GM21737 (cell line): Measurements from ENCODE around the gene RNF214.
"Not testable (repeated sequence)": the region's sequence is repeated elsewhere in the genome, so short reads cannot be mapped to it uniquely, and the experiment has no call there.

ENCODE experiments used
- ATAC-seq: cut with Tn5 transposase; IDR thresholded peaks from one replicate; pipeline ENCODE4 v1.9.1; 2021; ENCODE audit warnings: mild to moderate bottlenecking, moderate library complexity; ENCODE audit not compliant: unreplicated experiment

Gene RNF214

DNA sequence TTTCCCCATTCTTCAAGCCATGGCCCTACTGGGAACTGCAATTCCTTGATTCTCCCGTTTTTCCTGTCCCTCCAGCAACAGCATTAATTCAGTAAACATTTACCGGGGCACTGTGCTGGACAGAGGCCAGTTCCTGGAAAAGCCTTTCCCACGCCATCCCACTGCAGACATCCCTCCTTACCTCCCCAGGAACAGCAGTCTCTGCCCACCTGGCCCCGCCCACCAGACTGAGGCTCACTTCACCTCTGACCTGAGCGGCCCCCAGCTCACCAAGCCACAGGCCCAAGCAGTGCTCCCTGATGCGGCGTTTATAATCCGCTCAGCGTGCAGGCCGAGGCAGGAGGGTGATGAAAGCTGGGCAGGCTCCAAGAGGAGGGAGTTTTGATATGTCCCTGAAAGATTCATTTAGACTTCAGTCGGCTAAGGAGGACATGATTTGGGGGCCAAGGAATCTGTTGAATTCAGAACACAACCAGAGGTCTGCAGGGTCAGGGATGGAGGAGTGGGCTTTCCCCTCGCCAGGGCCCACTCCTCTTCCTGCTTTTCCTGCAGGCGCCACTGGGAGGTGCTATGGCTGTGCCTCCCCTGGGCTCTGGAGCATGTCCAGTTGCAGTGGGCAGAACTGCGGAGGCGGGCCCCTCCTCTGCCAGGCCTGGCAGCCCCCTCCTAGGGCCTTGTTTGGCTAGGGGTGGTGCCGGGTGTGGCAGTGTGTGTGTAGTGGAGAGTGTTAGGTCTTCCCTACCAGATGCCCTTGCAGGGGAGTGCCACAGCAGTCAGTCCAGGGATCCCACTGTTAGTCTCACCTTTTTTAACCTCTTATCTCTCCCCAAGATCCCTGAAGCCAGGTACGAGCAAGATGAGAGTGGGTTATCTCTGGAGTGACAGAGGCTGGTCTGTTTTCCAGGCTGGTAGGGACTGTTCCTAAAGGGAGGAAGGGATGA is 34.7 kb upstream of the RNF214 start:
- ATAC-seq = no peak

DNA sequence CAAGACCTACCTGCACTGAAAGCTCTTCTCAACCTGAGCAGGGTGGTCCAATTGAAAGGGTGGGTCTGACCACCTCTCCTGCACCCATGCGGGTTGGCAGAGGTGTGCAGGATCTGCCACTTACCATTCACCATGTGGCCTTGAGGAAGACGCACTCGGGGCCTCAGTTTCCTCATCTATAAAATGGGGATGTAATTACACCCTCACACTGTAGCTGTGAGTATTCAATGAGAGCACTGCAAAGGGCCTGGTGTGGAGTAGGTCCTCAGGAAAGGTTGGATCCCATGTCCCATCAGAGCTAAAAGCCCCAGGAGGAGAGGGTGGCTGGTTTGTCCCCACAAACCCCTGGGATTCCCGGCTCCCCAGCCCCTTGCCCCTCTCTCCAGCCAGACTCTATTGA is 33.9 kb upstream of the RNF214 start:
- ATAC-seq = no peak

DNA sequence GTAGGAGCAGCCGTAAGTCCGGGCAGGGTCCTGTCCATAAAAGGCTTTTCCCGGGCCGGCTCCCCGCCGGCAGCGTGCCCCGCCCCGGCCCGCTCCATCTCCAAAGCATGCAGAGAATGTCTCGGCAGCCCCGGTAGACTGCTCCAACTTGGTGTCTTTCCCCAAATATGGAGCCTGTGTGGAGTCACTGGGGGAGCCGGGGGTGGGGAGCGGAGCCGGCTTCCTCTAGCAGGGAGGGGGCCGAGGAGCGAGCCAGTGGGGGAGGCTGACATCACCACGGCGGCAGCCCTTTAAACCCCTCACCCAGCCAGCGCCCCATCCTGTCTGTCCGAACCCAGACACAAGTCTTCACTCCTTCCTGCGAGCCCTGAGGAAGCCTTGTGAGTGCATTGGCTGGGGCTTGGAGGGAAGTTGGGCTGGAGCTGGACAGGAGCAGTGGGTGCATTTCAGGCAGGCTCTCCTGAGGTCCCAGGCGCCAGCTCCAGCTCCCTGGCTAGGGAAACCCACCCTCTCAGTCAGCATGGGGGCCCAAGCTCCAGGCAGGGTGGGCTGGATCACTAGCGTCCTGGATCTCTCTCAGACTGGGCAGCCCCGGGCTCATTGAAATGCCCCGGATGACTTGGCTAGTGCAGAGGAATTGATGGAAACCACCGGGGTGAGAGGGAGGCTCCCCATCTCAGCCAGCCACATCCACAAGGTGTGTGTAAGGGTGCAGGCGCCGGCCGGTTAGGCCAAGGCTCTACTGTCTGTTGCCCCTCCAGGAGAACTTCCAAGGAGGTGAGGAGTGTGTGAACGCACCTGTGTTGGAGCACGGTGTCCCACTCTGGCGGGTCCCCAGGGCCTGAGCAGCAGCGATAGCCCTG is 33.2 kb upstream of the RNF214 start, which contains the start of gene TAGLN:
TAGLN (plus strand) TSS at position 318 of the 863 bp plus-strand sequence. CDS start 3,644 bp downstream, outside the sequence.
- ATAC-seq = no peak

DNA sequence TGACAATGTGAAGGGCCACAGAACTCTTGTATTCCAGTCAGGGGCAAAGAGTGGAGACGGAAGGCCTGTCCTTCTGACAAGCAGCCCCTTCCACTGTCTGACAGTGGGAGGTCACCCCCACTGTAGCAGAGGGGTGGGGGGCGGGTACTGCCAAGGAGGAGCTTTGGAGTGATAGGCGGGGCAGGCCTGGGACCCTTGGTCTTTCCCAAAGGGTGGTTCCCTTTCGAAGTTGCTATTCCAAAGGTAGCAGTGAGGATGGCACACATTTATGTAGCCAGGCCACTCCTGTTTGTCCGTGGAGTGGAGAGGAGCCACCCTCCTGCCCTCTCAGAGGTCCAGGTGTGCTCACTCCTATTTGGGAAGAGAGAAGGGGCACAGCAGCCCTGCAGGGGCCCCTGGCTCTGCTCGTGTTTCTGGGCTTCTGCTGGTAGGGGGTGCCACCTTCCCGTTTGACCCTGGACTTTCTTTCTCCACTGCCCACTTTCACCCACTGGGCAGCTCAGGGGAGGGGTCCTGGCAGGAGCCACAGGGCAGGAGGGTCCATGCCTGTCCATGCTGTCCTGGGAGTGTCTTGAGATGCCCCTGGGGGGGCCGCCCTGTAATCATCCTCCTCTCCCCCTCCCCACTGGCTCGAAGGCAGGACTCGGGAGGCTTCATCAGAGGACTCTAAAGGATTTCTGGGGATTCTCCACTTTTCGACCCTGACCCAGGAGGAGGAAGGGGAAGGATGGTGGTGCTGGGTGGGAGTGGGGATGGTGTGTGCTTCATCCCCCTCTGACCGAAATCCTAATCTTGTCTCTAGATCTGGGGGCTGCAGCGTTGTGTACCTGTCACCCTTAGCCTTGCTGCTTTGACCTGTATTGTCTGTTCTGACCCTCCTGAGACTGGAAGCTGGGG is 32.3 kb upstream of the RNF214 start:
- no peak for ATAC-seq

DNA sequence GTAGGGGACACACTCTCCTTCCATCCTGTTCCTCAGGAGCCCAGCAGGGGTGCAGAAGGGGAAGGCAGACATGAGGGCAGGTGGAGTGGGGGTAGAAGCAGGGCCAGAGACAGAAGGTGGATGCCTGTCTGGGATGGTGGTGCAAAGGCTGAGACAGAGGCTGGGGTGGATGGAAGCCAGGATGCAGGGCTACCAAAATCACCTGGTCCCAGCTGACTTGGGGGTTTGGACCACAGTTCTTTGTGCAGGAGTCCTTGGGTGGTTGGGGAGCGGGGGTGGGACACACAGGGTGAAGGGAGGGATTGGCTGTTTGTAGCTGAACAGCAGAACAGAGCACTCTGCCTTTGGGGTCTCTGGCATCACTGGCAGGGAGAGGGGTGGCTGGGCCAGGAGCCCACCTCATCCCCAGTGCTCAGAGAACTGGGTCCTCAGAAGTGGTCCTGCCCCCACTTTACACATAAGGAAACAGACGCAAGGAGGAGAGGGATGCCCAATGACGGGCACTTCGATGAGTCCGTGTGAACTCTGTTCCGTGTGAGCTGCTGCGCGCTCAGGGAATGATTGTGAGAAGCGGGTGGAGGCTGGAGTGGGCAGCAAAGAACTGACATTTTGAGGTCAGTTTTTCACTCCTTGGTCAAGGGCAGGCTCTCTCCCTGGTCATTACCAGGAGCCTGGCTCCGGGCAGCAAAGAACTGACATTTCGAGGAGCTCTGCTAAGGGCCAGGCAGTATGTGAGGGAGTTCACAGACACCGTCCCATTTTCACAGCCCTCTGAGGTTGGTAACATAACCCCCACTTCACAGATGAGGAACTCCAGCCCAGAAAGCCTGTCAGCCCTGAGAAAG is 31.4 kb upstream of the RNF214 start:
- no peak for ATAC-seq

DNA sequence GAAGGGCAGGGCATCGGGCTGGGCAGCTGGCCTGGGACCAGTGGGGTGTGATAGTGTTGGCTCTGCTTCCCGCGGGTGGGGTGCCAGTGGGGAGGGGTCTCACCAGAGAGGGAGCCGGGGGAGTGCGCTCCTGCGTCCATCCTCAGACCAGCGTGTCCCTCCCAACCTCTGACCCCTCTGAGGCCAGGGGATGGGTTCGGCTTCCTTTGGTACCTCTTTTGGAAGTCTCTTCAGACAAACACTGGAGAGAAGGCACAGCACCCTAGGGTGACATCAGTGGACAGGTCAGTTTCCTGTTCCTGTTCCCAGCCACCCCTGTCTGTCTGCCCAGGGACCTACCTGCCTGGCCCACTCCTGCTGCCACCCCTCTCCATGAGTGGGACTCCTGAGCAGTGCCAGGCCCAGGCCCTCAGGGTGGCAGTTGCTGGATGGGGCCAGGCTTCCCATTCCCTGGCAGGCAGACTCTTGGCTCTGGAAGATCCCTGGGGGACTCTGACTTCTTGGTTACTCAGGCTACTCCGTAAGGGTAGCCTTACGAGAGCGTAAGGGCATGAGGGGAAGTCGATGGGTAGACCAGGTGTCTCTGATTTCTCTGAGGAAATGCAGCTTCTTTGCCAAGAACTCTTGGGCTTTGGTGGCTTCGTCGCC is 30.7 kb upstream of the RNF214 start:
- ATAC-seq = no peak

DNA sequence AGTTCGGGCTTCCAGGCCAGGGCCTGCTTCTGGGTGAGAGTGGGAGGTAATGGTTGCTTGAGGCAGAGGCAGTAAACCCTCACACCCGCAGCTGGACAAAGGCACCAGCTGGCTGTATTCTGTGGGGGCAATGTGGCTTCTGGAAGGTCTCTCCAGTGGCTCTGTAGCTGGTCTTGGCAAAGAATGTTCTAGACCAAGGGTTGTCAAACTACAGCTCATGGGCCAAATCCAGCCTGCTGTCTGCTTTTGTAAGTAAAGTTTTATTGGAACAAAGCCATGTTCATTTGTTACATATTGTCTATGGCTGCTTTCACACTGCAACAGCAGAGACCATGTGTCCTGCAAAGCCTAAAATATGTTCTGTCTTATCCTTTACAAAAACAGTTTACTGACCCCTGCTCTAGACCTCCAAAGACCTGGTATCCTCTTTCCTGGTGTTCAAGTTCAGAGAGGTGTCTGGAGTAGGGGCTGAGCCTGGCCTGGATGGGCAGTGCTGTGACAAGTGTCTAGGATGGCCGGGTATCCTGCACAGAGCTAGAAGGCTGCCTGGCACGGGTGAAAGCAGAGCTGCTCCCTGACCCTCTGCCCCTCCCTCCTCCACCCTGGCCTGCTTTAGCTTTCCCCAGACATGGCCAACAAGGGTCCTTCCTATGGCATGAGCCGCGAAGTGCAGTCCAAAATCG is 29.9 kb upstream of the RNF214 start:
- no peak for ATAC-seq

DNA sequence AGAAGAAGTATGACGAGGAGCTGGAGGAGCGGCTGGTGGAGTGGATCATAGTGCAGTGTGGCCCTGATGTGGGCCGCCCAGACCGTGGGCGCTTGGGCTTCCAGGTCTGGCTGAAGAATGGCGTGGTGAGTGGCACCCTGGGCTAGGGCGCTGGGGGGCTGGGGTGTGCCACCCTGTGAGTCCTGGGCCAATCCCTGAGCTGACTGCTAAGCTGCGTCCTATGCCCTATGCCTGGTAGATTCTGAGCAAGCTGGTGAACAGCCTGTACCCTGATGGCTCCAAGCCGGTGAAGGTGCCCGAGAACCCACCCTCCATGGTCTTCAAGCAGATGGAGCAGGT is 29.4 kb upstream of the RNF214 start:
- ATAC-seq = no peak

DNA sequence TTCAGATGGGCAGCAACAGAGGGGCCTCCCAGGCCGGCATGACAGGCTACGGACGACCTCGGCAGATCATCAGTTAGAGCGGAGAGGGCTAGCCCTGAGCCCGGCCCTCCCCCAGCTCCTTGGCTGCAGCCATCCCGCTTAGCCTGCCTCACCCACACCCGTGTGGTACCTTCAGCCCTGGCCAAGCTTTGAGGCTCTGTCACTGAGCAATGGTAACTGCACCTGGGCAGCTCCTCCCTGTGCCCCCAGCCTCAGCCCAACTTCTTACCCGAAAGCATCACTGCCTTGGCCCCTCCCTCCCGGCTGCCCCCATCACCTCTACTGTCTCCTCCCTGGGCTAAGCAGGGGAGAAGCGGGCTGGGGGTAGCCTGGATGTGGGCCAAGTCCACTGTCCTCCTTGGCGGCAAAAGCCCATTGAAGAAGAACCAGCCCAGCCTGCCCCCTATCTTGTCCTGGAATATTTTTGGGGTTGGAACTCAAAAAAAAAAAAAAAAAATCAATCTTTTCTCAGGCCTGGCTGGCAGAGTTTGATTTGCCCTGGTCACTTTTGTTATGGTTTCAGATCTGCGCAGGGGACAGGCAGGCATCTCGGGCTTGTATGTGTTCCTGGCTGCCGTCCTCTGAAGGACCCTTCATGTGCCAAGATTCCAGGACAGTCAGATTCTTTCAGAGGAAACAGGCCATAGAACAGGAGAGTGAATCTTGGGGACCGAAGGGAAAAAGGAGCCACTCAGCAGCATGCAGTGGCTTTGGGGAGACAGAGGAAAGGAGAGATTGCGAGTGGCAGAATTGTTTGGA is 28.0 kb upstream of the RNF214 start:
- no peak for ATAC-seq

DNA sequence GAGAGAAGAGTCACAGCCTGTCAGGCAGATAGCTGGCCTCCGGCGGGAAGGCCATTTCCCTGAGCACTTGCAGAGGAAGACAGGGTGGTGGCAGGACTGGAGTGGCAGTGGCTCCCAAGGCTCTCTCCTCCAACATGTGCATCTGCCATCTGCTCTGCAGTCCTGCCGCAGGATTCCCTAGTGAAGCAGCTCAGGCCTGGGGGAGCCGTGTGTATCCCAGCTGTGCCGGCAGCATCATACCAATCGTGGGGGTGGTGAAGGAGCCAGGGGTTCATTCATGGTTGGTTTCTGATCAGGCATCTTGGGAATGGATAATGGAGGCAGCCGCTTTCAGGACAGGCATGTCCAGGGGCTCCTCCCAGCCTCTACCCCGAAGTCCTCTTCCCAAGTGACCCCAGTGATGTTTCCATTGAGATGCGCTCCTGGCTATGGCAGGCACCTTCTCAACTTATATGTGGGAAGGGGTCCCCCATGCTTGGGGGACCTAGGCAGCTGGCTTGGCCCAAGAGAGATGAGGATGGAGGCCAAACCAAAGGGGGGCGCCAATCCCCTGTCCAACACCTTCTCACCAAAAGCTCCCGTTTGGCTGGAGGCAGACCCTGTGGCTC is 27.2 kb upstream of the RNF214 start:
- no peak for ATAC-seq

DNA sequence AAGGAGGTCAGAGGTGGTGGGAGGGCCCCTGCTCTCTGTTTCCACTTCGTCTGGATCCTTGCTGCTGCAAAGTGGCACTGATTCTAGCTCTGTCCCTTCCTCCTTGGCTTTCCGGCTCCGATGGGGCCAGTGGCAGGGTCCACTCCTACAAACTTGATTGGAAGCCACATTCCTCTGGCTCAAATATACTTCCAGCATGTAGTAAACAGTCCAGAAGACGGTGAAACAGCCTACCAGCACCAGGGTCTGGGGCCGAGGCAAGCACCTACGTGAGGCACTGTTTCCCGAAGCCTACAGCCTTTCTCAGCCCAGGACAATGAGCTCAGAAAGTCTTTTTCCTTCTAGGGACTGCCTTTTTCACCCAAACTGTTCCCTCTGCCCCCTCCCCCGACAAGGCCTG is 26.4 kb upstream of the RNF214 start:
- not testable (repeated sequence) for ATAC-seq

DNA sequence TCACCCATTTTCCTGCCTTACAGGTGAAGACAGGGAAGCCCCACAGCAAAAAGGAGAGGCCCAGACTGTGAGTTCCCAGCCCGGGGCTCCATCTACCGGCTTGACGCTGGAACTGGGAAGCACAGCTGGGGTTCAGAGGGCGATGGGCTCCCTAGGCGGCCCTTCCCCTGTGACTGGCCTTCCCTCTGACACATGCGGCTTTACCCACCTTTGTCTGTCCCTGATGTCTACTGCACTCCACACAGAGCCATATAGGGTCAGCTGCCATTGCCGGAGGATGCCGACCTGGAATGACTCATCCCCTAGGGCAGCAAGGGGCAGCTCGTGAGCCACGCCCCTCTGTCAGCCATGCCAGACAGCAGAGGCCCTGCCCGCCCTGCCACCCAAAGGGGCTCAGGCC is 25.6 kb upstream of the RNF214 start:
- not testable (repeated sequence) for ATAC-seq

DNA sequence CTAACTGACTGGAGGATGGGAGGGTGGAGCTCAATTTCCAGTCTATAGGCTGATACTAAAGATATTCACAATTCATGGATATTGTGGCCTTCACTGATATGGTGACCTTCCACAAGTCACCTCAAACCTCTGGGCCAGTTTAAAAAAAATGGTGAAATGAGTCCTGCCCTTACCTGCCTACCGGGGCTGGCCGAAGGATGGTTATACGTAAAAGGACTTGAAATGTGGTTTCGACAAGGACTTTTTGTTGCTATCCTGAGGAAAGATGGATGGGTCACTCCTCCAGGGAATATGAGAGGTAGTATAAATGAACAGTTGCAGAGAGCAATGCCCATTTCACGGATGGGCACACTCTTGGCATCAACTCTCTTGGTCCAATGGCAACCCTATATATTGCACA is 25.0 kb upstream of the RNF214 start:
- not testable (repeated sequence) for ATAC-seq

DNA sequence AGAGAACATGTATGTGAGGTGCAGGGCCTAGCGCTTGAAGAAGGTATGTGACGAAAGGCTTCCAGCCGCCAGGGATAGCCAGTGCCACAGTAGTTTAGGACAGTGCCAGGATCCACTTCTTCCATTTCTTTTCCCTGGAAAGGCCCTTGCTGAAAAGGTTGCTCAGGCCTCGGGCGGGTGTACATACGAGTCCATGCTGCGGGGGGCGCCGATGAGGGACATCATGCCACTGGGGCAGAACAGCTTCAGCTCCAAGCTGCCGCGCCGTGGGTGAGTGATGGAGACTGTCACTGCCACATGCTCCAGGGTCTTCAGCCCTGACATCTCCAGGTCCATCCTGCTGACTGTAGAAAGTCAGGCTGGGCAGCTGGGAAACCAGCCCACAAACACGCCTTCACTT is 23.8 kb upstream of the RNF214 start:
- ATAC-seq = not testable (repeated sequence)

DNA sequence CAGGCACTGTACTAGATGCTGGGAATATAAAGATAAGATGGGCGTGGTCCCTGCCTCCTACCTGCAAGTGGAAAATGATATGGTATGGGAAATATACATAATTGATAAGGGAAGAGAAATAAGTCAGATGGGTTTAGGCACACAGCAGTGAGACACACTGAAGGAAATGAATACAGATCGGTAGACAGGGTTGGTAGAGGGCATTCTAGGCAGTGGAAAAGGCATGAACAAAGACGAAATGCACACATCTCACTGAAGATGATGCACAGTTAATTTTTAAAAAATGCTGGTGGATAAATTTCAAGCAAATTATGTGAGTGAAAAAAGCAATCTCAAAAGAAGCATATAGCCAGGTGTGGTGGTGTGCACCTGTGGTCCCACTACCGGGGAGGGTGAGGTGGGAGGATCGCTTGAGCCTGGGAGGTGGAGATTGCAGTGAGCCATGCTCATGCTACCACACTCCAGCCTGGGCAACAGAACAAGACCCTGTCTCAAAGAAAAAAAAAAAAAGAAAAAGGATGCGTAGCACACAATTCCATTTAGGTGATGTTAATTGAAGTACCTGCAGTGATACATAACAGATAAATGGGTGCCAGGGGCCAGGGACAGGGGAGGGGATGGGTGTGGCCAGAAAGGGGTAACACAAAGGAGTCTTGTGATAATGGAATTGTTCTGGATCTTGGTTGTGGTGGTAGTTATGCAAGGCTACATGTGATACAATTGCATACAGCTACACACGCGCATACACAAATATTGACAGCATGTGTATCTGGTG is 22.9 kb upstream of the RNF214 start:
- not testable (repeated sequence) for ATAC-seq

DNA sequence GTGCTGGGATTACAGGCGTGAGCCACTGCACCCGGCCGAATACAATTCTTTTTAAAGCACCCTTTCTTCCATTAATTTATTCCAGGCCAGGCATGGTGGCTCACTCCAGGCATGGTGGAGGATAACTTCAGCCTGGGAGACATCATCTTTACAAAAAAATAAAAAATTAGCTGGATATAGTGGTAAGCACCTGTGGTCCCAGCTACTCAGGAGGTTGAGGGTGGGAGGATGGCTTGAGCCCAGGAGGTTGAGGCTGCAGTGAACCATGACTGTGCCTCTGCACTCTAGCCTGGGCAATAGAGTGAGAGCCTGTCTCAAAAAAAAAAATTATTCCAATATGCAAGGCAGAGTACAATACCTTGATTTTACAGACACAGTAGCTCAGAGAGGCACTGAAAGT is 21.9 kb upstream of the RNF214 start:
- ATAC-seq = no peak
